ENCODE data around the gene PDE6H. TPM values are rescaled to one million over a fixed set of nuclear protein-coding genes. Genes with fewer than 3 reads are reported as not detected.
A peak's percentile ranks its signal among the peaks of the same experiment; 100 is the strongest.

The PDE6H gene
- total and polyA plus RNA-seq, 10 of the 15 experiments (the other 5 are each of a cell fraction or from before 2014, with no cell fraction given), result 0.16 TPM; not detected in 9

DNA sequence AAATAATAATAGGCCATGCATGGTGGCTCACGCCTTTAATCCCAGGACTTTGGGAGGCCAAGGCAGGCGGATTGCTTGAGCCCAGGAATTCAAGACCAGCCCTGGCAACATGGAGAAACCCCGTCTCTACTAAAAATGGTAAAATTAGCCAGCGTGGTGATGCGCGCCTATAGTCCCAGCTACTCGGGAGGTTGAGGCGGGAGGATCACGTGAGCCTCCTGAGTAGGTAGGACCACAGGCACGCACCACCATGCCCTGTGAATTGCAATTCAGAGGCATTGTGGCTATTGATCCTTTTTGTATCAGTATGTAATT is 13.8 kb upstream of the PDE6H start:
- H3K79me2 ChIP-seq (ENCODE audit: control insufficient read depth, insufficient read depth, low read length), result peaks cover 88% of the 10 kb centered on the region
- peak overlapping the region; percentile 85 for H3K4me2 ChIP-seq (ENCODE audit: control insufficient read depth, insufficient read depth)
- RAD21 ChIA-PET (ENCODE audit: unreplicated experiment), result interaction anchor here (0.6 to 4.7 kb wide), 6 partner anchors 7 to 537 kb away, joined by 3 to 25 read pairs (median 4); no protein-coding TSS in a partner anchor
- no peak overlapping the region for H2AFZ ChIP-seq (ENCODE audit: control insufficient read depth, low read depth, low read length)
- no peaks in the 10 kb centered on the region for H4K20me1 ChIP-seq (ENCODE audit: control insufficient read depth, insufficient read depth)
- intact Hi-C loops (cut with micrococcal nuclease; ENCODE audit: unreplicated experiment) (loop anchor here (5.0 to 10.0 kb wide), 3 partner anchors 344 to 826 kb away; partner anchors contain the start of gene EPS8), in situ Hi-C loops (cut with MboI) (loop anchor here (10.0 to 25.0 kb wide), 3 partner anchors 184 to 572 kb away; a partner anchor contains a TSS)
- no peaks in the 10 kb centered on the region for H3K27me3 ChIP-seq (replicated peaks in 1 of 2; ENCODE audit: control insufficient read depth in 2 of 2, insufficient read depth in 2 of 2, low read length in 1 of 2)
- SMC1A ChIA-PET (ENCODE audit: uncharacterized antibody, unreplicated experiment), result interaction anchor here (1.0 to 4.5 kb wide), 10 partner anchors 9 to 155 kb away, joined by 3 to 33 read pairs (median 8); partner anchors contain the start of genes C12orf60 and ERP27
- peak overlapping the region; percentile 94 for H3K27ac ChIP-seq (ENCODE audit: control insufficient read depth, insufficient read depth)
- peak overlapping the region; percentile 80 for H3K4me3 ChIP-seq
- H3K9ac ChIP-seq (ENCODE audit: control insufficient read depth, insufficient read depth, low read length), result peak overlapping the region; percentile 97
- DNase-seq (ENCODE audit: low read depth, low spot score), result no peak
- CTCF ChIA-PET, result interaction anchor here (0.8 to 4.6 kb wide), 11 partner anchors 8 to 235 kb away, joined by 3 to 15 read pairs (median 4); partner anchors contain the start of gene ERP27
- no peaks in the 10 kb centered on the region for H3K36me3 ChIP-seq (ENCODE audit: control insufficient read depth in 2 of 2, insufficient read depth in 2 of 2, low read length in 1 of 2)
- WGBS (ENCODE audit: insufficient coverage, insufficient replicate concordance, low lambda C conversion rate, missing lambda C conversion rate), result under 1% methylated on average over 10 of the region's 10 CpGs
- POLR2A ChIA-PET, result interaction anchor here (0.8 to 4.2 kb wide), 5 partner anchors 8 to 564 kb away, joined by 3 to 20 read pairs (median 5); no protein-coding TSS in a partner anchor
- ATAC-seq, result no peak
- H3K4me1 ChIP-seq (ENCODE audit: control insufficient read depth, insufficient read depth, low read length), result peaks cover 14% of the 10 kb centered on the region
- no peak for FAIRE-seq
- H3K9me3 ChIP-seq (replicated peaks; ENCODE audit: control insufficient read depth, insufficient read depth, low read length), result no peaks in the 10 kb centered on the region
- no TSS peak for BruUV-seq (replicated peaks)
- TF ChIP-seq ZNF384 (IDR thresholded peaks at IDR 0.05; ENCODE audit: borderline replicate concordance, low read depth, low read length), result no peak
- TF ChIP-seq, protein P1, sequence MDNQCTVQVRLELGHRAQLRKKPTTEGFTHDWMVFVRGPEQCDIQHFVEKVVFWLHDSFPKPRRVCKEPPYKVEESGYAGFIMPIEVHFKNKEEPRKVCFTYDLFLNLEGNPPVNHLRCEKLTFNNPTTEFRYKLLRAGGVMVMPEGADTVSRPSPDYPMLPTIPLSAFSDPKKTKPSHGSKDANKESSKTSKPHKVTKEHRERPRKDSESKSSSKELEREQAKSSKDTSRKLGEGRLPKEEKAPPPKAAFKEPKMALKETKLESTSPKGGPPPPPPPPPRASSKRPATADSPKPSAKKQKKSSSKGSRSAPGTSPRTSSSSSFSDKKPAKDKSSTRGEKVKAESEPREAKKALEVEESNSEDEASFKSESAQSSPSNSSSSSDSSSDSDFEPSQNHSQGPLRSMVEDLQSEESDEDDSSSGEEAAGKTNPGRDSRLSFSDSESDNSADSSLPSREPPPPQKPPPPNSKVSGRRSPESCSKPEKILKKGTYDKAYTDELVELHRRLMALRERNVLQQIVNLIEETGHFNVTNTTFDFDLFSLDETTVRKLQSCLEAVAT (IDR thresholded peaks at IDR 0.05), result peak; percentile 49; the same call in 1 of the 2 replicates
- peak; percentile 61 for TF ChIP-seq POLR2AphosphoS5 (IDR thresholded peaks at IDR 0.05; ENCODE audit: low read length)
- peak; percentile 78 to 91 for TF ChIP-seq BHLHE40 (IDR thresholded peaks at IDR 0.05; ENCODE audit: borderline replicate concordance in 1 of 2, low read depth in 2 of 2, low read length in 1 of 2)
- TF ChIP-seq BACH1 (IDR thresholded peaks at IDR 0.05; ENCODE audit: borderline replicate concordance), result no peak
- TF ChIP-seq CREM (IDR thresholded peaks at IDR 0.05; ENCODE audit: low read depth), result no peak
- no peak for TF ChIP-seq RAD21 (IDR thresholded peaks at IDR 0.05; ENCODE audit: insufficient read depth, low read depth, low read length)
- TF ChIP-seq MXI1 (IDR thresholded peaks at IDR 0.05; ENCODE audit: low read depth, low read length), result 0 out of 2 replicates have a peak, but pooled peaks have one; percentile 41
- no peak for TF ChIP-seq TARDBP (IDR thresholded peaks at IDR 0.05; ENCODE audit: borderline replicate concordance)
- no peak for TF ChIP-seq ZNF274 (IDR thresholded peaks at IDR 0.05; ENCODE audit: insufficient read depth, insufficient read length)
- TF ChIP-seq RELA (IDR thresholded peaks at IDR 0.05; ENCODE audit: borderline replicate concordance, partially characterized antibody), result no peak
- TF ChIP-seq, protein P2, sequence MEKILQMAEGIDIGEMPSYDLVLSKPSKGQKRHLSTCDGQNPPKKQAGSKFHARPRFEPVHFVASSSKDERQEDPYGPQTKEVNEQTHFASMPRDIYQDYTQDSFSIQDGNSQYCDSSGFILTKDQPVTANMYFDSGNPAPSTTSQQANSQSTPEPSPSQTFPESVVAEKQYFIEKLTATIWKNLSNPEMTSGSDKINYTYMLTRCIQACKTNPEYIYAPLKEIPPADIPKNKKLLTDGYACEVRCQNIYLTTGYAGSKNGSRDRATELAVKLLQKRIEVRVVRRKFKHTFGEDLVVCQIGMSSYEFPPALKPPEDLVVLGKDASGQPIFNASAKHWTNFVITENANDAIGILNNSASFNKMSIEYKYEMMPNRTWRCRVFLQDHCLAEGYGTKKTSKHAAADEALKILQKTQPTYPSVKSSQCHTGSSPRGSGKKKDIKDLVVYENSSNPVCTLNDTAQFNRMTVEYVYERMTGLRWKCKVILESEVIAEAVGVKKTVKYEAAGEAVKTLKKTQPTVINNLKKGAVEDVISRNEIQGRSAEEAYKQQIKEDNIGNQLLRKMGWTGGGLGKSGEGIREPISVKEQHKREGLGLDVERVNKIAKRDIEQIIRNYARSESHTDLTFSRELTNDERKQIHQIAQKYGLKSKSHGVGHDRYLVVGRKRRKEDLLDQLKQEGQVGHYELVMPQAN (conservative IDR thresholded peaks at IDR 0.05), result no peak
- TF ChIP-seq SMARCA5 (IDR thresholded peaks at IDR 0.05), result 0 out of 2 replicates have a peak, but pooled peaks have one; percentile 44
- TF ChIP-seq, protein P3, sequence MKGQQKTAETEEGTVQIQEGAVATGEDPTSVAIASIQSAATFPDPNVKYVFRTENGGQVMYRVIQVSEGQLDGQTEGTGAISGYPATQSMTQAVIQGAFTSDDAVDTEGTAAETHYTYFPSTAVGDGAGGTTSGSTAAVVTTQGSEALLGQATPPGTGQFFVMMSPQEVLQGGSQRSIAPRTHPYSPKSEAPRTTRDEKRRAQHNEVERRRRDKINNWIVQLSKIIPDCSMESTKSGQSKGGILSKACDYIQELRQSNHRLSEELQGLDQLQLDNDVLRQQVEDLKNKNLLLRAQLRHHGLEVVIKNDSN (IDR thresholded peaks at IDR 0.05; ENCODE audit: borderline replicate concordance, extremely low read length, insufficient read depth, low read depth, low read length), result peak; percentile 65
- TF ChIP-seq RAD51 (IDR thresholded peaks at IDR 0.05), result peak; percentile 83
- TF ChIP-seq CREB1 (IDR thresholded peaks at IDR 0.05; ENCODE audit: low read depth), result no peak
- no peak for TF ChIP-seq NRF1 (conservative IDR thresholded peaks at IDR 0.05; ENCODE audit: low read depth, low read length)
- TF ChIP-seq, protein P4, sequence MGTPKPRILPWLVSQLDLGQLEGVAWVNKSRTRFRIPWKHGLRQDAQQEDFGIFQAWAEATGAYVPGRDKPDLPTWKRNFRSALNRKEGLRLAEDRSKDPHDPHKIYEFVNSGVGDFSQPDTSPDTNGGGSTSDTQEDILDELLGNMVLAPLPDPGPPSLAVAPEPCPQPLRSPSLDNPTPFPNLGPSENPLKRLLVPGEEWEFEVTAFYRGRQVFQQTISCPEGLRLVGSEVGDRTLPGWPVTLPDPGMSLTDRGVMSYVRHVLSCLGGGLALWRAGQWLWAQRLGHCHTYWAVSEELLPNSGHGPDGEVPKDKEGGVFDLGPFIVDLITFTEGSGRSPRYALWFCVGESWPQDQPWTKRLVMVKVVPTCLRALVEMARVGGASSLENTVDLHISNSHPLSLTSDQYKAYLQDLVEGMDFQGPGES (IDR thresholded peaks at IDR 0.05), result no peak
- TF ChIP-seq SUZ12 (IDR thresholded peaks at IDR 0.05; ENCODE audit: unreplicated experiment), result no peak
- TF ChIP-seq EED (IDR thresholded peaks at IDR 0.05; ENCODE audit: low read depth), result 0 out of 2 replicates have a peak, but pooled peaks have one; percentile 13
